Measurements from ENCODE around the gene MED16.

The MED16 gene

DNA sequence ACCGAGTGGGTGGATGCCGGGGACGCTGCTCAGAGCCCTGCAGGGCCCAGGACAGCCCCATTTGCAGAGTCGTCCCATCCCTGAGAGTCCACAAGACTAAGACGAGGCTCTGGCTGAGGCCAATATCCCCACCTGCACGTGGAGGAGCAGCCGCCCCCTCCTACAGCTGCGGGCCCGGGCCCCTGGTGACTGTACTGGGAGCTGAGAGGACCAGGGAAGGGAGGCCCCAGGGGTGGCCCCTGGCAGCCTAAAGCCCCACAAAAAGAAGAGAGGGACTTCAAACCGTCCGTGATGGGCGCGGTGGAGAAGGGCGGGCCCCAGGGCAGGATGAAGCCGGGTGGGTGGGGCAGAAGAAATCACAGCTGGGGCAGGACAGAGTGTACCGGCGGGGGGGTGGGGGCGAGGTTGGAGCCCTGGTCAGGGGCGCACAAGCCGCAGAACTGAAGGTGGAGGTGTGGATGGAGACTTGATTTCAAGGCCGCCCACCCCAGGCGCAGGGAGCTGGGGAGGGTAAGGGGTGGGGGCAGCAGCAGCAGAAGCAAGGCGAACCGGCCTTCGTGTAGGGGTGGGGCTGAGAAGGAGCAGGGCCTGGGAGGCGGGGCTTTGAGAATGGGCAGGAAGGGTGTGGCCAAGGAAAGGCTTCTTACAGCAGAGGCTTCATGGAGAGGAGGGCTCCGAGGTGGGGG, 20.6 kb downstream of the MED16 start:
- DNase-seq (ENCODE audit: low read depth), result peak; percentile 73
- TF ChIP-seq POLR2A (IDR thresholded peaks at IDR 0.05; ENCODE audit: extremely low read depth, insufficient read length), result no peak
- TF ChIP-seq, protein P1, sequence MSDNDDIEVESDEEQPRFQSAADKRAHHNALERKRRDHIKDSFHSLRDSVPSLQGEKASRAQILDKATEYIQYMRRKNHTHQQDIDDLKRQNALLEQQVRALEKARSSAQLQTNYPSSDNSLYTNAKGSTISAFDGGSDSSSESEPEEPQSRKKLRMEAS (IDR thresholded peaks at IDR 0.05; ENCODE audit: low read depth, low read length), result peak; percentile 8; the same call in 1 of the 2 replicates
- H3K4me3 ChIP-seq (ENCODE audit: low read depth, low read length), result no peak overlapping the region

DNA sequence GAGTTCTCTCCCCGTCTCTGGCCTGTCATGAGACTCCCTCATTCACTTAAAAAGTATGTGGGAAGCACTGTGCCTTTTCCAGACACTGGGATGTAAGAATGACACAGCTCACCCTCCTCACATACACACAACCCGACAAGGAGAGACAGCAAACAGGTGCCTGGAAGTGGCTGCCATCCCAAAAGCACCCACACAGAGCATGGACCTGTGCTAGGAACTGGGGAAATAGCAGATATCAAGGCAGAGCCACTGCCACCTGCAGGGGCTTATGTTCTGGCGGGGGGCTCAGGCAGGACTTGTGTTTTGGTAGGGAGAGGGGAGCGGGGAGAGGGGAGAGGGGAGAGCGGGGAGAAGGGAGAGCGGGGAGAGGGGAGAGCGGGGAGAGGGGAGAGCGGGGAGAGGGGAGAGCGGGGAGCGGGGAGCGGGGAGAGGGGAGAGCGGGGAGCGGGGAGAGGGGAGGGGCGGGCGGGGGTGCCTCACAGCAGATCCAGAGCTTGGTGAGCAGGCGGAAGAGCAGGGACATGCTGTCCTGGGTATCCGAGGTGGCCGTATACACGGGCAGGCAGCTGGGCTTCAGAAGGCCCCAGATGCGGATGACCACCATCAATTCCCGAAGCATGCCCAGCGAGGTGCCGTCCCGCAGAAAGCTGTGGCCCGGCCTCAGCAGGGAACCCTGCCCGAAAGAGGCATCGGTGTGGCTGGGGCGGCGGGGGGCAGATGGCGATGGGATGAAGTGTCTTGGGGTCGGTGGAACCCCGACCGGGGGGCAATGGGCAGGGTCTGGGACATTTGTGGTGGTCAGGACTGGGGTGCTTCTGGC, 21.3 kb downstream of the MED16 start:
- no peak overlapping the region for H3K4me3 ChIP-seq (ENCODE audit: low read depth, low read length)
- no peak for TF ChIP-seq MYC (IDR thresholded peaks at IDR 0.05; ENCODE audit: low read depth, low read length)
- no peak for TF ChIP-seq POLR2A (IDR thresholded peaks at IDR 0.05; ENCODE audit: extremely low read depth, insufficient read length)
- TF ChIP-seq, protein P1 (IDR thresholded peaks at IDR 0.05; ENCODE audit: low read depth, low read length), result no peak
- TF ChIP-seq, protein P2, sequence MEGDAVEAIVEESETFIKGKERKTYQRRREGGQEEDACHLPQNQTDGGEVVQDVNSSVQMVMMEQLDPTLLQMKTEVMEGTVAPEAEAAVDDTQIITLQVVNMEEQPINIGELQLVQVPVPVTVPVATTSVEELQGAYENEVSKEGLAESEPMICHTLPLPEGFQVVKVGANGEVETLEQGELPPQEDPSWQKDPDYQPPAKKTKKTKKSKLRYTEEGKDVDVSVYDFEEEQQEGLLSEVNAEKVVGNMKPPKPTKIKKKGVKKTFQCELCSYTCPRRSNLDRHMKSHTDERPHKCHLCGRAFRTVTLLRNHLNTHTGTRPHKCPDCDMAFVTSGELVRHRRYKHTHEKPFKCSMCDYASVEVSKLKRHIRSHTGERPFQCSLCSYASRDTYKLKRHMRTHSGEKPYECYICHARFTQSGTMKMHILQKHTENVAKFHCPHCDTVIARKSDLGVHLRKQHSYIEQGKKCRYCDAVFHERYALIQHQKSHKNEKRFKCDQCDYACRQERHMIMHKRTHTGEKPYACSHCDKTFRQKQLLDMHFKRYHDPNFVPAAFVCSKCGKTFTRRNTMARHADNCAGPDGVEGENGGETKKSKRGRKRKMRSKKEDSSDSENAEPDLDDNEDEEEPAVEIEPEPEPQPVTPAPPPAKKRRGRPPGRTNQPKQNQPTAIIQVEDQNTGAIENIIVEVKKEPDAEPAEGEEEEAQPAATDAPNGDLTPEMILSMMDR (IDR thresholded peaks at IDR 0.05; ENCODE audit: low read depth, low read length), result no peak
- DNase-seq (ENCODE audit: low read depth), result no peak

DNA sequence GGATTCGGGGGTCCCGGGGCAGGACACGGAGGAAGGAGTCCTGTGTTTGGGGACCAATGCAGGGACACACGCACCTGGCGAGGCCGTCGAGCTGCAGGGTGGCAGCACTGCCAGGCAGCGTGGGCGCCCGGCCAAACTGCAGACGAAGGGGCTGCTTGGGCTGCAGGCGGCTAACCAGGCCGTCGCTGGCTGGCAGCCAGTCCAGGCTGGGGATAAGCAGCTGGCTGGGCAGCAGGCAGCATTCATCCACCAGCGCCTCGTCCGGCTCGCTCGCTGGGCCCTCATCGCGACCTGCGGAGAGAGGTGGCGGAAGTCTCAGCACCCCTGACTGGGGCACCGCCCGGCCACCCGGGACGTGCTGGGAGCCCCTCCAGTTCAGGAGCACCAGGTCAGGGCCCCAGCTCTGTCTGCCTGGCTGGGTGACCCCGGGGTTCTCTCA, 22.0 kb downstream of the MED16 start:
- TF ChIP-seq, protein P2 (IDR thresholded peaks at IDR 0.05; ENCODE audit: low read depth, low read length), result no peak
- TF ChIP-seq POLR2A (IDR thresholded peaks at IDR 0.05; ENCODE audit: extremely low read depth, insufficient read length), result no peak
- TF ChIP-seq, protein P1 (IDR thresholded peaks at IDR 0.05; ENCODE audit: low read depth, low read length), result no peak
- no peak for TF ChIP-seq MYC (IDR thresholded peaks at IDR 0.05; ENCODE audit: low read depth, low read length)
- no peak for DNase-seq (ENCODE audit: low read depth)
- no peak overlapping the region for H3K4me3 ChIP-seq (ENCODE audit: low read depth, low read length)

DNA sequence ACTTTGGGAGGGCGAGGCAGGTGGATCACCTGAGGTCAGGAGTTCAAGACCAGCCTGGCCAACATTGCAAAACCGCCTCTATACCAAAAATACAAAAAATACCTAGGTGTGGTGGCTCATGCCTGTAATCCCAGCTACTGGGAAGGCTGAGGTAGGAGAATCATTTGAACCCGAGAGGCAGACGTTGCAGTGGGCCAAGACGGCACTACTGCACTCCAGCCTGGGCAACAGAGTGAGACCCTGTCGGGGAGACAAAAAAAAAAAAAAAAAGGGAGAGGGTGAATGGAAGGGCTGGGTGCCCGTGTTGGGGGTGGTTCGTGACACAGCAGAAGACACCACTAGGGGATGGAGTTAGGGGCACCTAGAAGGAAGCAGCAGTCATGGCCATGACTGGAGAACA, 22.7 kb downstream of the MED16 start:
- DNase-seq (ENCODE audit: low read depth), result no peak
- TF ChIP-seq, protein P1 (IDR thresholded peaks at IDR 0.05; ENCODE audit: low read depth, low read length), result no peak
- no peak for TF ChIP-seq POLR2A (IDR thresholded peaks at IDR 0.05; ENCODE audit: extremely low read depth, insufficient read length)
- TF ChIP-seq, protein P2 (IDR thresholded peaks at IDR 0.05; ENCODE audit: low read depth, low read length), result no peak
- no peak for TF ChIP-seq MYC (IDR thresholded peaks at IDR 0.05; ENCODE audit: low read depth, low read length)
- H3K4me3 ChIP-seq (ENCODE audit: low read depth, low read length), result no peak overlapping the region

DNA sequence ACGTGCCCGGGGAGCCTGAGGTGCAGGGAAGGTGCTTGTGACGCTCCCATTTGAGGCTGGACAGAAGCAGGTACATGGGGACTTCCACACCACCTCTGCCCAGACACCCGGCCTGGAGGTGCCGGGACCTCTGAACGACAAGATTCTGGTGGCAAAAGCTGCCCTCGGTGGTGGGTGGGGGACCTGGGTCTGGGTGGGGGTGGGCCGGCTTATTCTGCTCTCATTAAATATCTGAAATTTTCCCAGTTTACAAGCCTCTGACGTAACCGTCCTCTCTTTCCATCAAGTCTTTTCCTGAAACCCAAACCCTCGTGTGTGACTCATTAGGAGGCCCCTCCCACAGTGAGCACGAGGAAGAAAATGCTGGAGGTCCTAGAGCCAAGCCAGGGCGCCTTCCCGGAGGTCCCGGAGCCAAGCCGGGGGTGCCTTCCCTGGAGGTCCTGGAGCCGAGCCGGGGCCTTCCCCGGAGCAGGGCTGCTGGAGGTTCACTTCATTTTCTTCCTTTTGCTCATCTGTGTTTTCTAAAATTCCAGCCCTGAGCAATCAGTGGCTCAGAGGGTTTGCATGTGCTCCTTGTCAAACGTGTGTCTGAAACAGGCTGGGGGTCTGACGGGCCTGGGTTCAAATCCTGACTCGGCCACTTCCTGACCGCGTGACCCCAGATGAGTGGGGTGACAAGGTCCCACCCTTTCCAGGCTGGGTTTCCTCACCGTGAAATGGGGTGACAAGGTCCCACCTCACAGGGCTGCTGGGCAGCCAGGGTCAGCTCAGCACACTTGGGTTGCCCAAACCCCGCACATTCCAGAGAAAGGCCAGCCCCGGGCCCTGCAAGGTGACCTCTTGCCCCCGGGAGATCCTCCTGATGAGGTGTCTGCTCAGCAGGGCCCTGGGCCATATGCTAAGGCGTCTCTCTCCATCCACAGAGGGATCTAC, 23.5 kb downstream of the MED16 start:
- TF ChIP-seq, protein P1 (IDR thresholded peaks at IDR 0.05; ENCODE audit: low read depth, low read length), result no peak
- no peak for TF ChIP-seq MYC (IDR thresholded peaks at IDR 0.05; ENCODE audit: low read depth, low read length)
- TF ChIP-seq, protein P2 (IDR thresholded peaks at IDR 0.05; ENCODE audit: low read depth, low read length), result no peak
- no peak for TF ChIP-seq POLR2A (IDR thresholded peaks at IDR 0.05; ENCODE audit: extremely low read depth, insufficient read length)
- H3K4me3 ChIP-seq (ENCODE audit: low read depth, low read length), result no peak overlapping the region
- peak; percentile 55 for DNase-seq (ENCODE audit: low read depth)

Measured in NB4 (cell line).